Measurements from ENCODE around the gene RPS15.

RPS15 gene

DNA sequence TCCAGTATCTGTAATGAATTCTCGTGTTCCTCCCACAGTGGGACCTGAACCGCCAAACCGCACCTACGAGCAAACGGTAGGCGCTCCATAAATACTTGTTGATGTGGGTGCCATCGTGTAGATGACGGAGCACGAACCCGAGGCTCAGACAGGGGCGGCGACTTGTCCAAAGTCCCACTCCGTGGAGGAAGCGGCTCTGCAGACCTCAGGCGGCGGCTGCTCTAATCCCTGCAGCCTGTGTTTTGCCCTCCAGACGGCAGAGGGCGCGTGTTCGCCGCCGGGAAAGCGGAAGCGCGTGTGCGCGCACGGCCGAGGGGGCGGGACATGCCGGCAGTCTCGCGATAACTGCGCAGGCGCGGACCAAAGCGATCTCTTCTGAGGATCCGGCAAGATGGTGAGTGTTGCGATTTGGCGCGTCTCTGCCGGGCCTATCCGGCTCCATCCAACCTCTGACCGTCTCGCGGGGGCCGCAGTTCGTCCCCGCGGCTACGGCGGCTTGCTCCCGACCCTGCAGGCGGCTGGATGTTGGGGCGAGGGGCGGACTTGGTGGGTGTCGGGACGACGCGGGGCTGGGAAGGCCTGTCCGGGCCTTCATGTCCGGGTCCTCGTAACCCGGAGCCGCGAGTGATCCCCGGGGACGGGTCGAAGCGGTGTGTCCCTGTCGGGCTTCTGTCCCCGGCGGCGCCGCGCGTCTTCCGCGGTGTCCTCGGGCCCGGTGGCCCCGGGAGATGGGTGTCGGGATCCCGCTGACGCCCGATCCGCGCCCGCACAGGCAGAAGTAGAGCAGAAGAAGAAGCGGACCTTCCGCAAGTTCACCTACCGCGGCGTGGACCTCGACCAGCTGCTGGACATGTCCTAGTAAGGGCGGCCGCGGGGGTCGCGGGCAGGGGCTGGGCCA lies at the start of gene RPS15:
Gene RPS15, plus strand, starts transcription at position 362 of the 898 bp plus-strand sequence. Its CDS starts 30 bp downstream, at position 392.
- no peaks in the 10 kb centered on the region for H3K9me2 ChIP-seq (replicated peaks; ENCODE audit: low read depth, low read length)
- H4K20me1 ChIP-seq (ENCODE audit: insufficient read depth, low read length, poor library complexity, severe bottlenecking): peaks cover 44% of the 10 kb centered on the region
- H3K4me2 ChIP-seq (ENCODE audit: low read depth, low read length, poor library complexity, severe bottlenecking): peak within 1 kb of the TSS; percentile 99
- peak within 1 kb of the TSS; percentile 97 for H3K9ac ChIP-seq (ENCODE audit: low read depth, low read length, poor library complexity, severe bottlenecking)
- H3K4me1 ChIP-seq (ENCODE audit: insufficient read depth, low read length, poor library complexity, severe bottlenecking): peaks cover 18% of the 10 kb centered on the region
- no peaks in the 10 kb centered on the region for H3K9me3 ChIP-seq (ENCODE audit: insufficient read depth, low read depth, low read length)
- peaks cover 43% of the 10 kb centered on the region for H3K36me3 ChIP-seq (ENCODE audit: insufficient read depth, low read length)
- TF ChIP-seq EZH2phosphoT487 (IDR thresholded peaks at IDR 0.05; ENCODE audit: borderline replicate concordance): no peak
- TF ChIP-seq, protein P1, sequence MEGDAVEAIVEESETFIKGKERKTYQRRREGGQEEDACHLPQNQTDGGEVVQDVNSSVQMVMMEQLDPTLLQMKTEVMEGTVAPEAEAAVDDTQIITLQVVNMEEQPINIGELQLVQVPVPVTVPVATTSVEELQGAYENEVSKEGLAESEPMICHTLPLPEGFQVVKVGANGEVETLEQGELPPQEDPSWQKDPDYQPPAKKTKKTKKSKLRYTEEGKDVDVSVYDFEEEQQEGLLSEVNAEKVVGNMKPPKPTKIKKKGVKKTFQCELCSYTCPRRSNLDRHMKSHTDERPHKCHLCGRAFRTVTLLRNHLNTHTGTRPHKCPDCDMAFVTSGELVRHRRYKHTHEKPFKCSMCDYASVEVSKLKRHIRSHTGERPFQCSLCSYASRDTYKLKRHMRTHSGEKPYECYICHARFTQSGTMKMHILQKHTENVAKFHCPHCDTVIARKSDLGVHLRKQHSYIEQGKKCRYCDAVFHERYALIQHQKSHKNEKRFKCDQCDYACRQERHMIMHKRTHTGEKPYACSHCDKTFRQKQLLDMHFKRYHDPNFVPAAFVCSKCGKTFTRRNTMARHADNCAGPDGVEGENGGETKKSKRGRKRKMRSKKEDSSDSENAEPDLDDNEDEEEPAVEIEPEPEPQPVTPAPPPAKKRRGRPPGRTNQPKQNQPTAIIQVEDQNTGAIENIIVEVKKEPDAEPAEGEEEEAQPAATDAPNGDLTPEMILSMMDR (conservative IDR thresholded peaks at IDR 0.05; ENCODE audit: low read length): peak; percentile 77
- no peaks in the 10 kb centered on the region for H3F3A ChIP-seq (ENCODE audit: low read depth)
- no peak within 1 kb of the TSS; the same call in 1 of the 2 replicates for H2AFZ ChIP-seq (ENCODE audit: low read length)
- H3K27me3 ChIP-seq (ENCODE audit: insufficient read depth, low read length, poor library complexity, severe bottlenecking): peaks cover 9% of the 10 kb centered on the region
- H3K4me3 ChIP-seq (ENCODE audit: low read length, poor library complexity, severe bottlenecking): peak within 1 kb of the TSS; percentile 100
- H3K79me2 ChIP-seq (ENCODE audit: insufficient read depth, low read length): peaks cover 46% of the 10 kb centered on the region

DNA sequence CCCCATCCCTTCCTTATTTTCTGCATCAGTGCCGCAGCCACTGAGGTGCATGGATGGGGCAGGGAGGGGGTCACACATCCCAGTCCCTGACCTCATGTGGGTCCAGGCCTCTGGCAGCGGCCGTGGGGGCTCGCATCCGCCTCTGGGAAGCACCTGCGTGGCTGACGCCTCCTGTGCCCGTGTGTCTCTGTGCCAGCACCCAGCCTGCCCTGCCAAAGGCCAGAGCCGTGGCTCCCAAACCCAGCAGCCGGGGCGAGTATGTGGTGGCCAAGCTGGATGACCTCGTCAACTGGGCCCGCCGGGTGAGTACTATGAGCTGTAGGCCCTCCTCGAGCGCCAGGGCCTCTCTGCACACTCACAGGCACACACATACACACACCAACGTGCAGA lies 49.6 kb upstream of the RPS15 start:
- H4K20me1 ChIP-seq (ENCODE audit: insufficient read depth, low read length, poor library complexity, severe bottlenecking): peaks cover 4% of the 10 kb centered on the region
- H3K4me2 ChIP-seq (ENCODE audit: low read depth, low read length, poor library complexity, severe bottlenecking): no peak overlapping the region
- H3K79me2 ChIP-seq (ENCODE audit: insufficient read depth, low read length): peaks cover 24% of the 10 kb centered on the region
- H3K9me2 ChIP-seq (replicated peaks; ENCODE audit: low read depth, low read length): no peaks in the 10 kb centered on the region
- no peaks in the 10 kb centered on the region for H3F3A ChIP-seq (ENCODE audit: low read depth)
- no peak overlapping the region for H3K4me3 ChIP-seq (ENCODE audit: low read length, poor library complexity, severe bottlenecking)
- TF ChIP-seq EZH2phosphoT487 (IDR thresholded peaks at IDR 0.05; ENCODE audit: borderline replicate concordance): no peak
- TF ChIP-seq, protein P1 (conservative IDR thresholded peaks at IDR 0.05; ENCODE audit: low read length): no peak
- no peak overlapping the region for H2AFZ ChIP-seq (ENCODE audit: low read length)
- peaks cover 11% of the 10 kb centered on the region; the same call in 1 of the 2 replicates for H3K36me3 ChIP-seq (ENCODE audit: insufficient read depth, low read length)
- no peak overlapping the region for H3K9ac ChIP-seq (ENCODE audit: low read depth, low read length, poor library complexity, severe bottlenecking)
- peaks cover 5% of the 10 kb centered on the region for H3K4me1 ChIP-seq (ENCODE audit: insufficient read depth, low read length, poor library complexity, severe bottlenecking)
- no peaks in the 10 kb centered on the region for H3K27me3 ChIP-seq (ENCODE audit: insufficient read depth, low read length, poor library complexity, severe bottlenecking)
- no peaks in the 10 kb centered on the region for H3K9me3 ChIP-seq (ENCODE audit: insufficient read depth, low read depth, low read length)

GRCh38 chr19:1389033-1389940 lies 48.9 kb upstream of the RPS15 start:
- H3K9me2 ChIP-seq (replicated peaks; ENCODE audit: low read depth, low read length): no peaks in the 10 kb centered on the region
- H3K79me2 ChIP-seq (ENCODE audit: insufficient read depth, low read length): peaks cover 19% of the 10 kb centered on the region
- H3K9ac ChIP-seq (ENCODE audit: low read depth, low read length, poor library complexity, severe bottlenecking): no peak overlapping the region
- H3F3A ChIP-seq (ENCODE audit: low read depth): no peaks in the 10 kb centered on the region
- H4K20me1 ChIP-seq (ENCODE audit: insufficient read depth, low read length, poor library complexity, severe bottlenecking): peaks cover under 1% of the 10 kb centered on the region
- H2AFZ ChIP-seq (ENCODE audit: low read length): no peak overlapping the region
- no peak overlapping the region for H3K4me2 ChIP-seq (ENCODE audit: low read depth, low read length, poor library complexity, severe bottlenecking)
- H3K36me3 ChIP-seq (ENCODE audit: insufficient read depth, low read length): peaks cover 11% of the 10 kb centered on the region; the same call in 1 of the 2 replicates
- TF ChIP-seq, protein P1 (conservative IDR thresholded peaks at IDR 0.05; ENCODE audit: low read length): no peak
- no peak for TF ChIP-seq EZH2phosphoT487 (IDR thresholded peaks at IDR 0.05; ENCODE audit: borderline replicate concordance)
- no peaks in the 10 kb centered on the region for H3K27me3 ChIP-seq (ENCODE audit: insufficient read depth, low read length, poor library complexity, severe bottlenecking)
- no peak overlapping the region for H3K4me3 ChIP-seq (ENCODE audit: low read length, poor library complexity, severe bottlenecking)
- no peaks in the 10 kb centered on the region for H3K9me3 ChIP-seq (ENCODE audit: insufficient read depth, low read depth, low read length)
- peaks cover 5% of the 10 kb centered on the region for H3K4me1 ChIP-seq (ENCODE audit: insufficient read depth, low read length, poor library complexity, severe bottlenecking)
